Peyer's patch (tissue), 4 donors: ENCODE results near the gene SCFD2.

Experiments
- CTCF ChIP-seq, 6 experiments: fragments of 450-650 bp in 4 of 6; fragments of 200-600 bp in 2 of 6; sonication (generic) in 1 of 6; IDR thresholded peaks; one replicate each; pipeline ENCODE4 v1.5.1; 2017 to 2019; ENCODE audit warnings: antibody characterized with exemption in 6 of 6, mild to moderate bottlenecking in 3 of 6, moderate library complexity in 1 of 6
- POLR2A ChIP-seq, 2 donors: fragments of 450-650 bp; IDR thresholded peaks; one replicate each; pipeline ENCODE4 v1.5.1; 2017; ENCODE audit warnings: antibody characterized with exemption in 2 of 2, mild to moderate bottlenecking in 2 of 2, moderate library complexity in 2 of 2

- TF ChIP-seq CTCF (IDR thresholded peaks at IDR 0.05): no peak
- no peak for TF ChIP-seq POLR2A (IDR thresholded peaks at IDR 0.05)
Measured at GRCh38 chr4:52936729-52937128, 429.1 kb downstream of the SCFD2 start.
